Ishikawa (cell line): ENCODE measurements around the gene LEMD1.

Experiments
- CEBPB ChIP-seq: IDR thresholded peaks from 2 replicates; pipeline ENCODE4 v1.6.1; 2012
- CREB1 ChIP-seq: IDR thresholded peaks from 2 replicates; pipeline ENCODE4 v1.6.1; 2012; ENCODE audit warnings: low read depth
- EGR1 ChIP-seq: IDR thresholded peaks from 2 replicates; pipeline ENCODE4 v1.6.1; 2012
- EP300 ChIP-seq: IDR thresholded peaks from 2 replicates; pipeline ENCODE4 v1.6.1; 2012; ENCODE audit warnings: borderline replicate concordance
- FOXM1 ChIP-seq: IDR thresholded peaks from 2 replicates; pipeline ENCODE4 v1.6.1; 2012; ENCODE audit warnings: low read depth, borderline replicate concordance
- NFIC ChIP-seq: IDR thresholded peaks from 2 replicates; pipeline ENCODE4 v1.6.1; 2012
- RAD21 ChIP-seq: IDR thresholded peaks from 2 replicates; pipeline ENCODE4 v1.6.1; 2012; ENCODE audit warnings: low read depth
- TAF1 ChIP-seq: IDR thresholded peaks from 2 replicates; pipeline ENCODE4 v1.6.1; 2012; ENCODE audit warnings: low read depth, mild to moderate bottlenecking
- TCF12 ChIP-seq: IDR thresholded peaks from 2 replicates; pipeline ENCODE4 v1.6.1; 2012; ENCODE audit warnings: low read depth
- TEAD4 ChIP-seq: IDR thresholded peaks from 2 replicates; pipeline ENCODE4 v1.6.1; 2012
- USF1 ChIP-seq: IDR thresholded peaks from 2 replicates; pipeline ENCODE4 v1.6.1; 2012
- YY1 ChIP-seq: IDR thresholded peaks from 2 replicates; pipeline ENCODE4 v1.6.1; 2012; ENCODE audit warnings: low read depth
- ZBTB7A ChIP-seq: IDR thresholded peaks from 2 replicates; pipeline ENCODE4 v1.6.1; 2012; ENCODE audit warnings: low read depth
- TF ChIP-seq, protein P1 (sequence below): IDR thresholded peaks from 2 replicates; pipeline ENCODE4 v1.6.1; 2012
- TF ChIP-seq, protein P2 (sequence below): IDR thresholded peaks from 2 replicates; pipeline ENCODE4 v1.6.1; 2012; ENCODE audit warnings: low read depth, mild to moderate bottlenecking

The LEMD1 gene

DNA sequence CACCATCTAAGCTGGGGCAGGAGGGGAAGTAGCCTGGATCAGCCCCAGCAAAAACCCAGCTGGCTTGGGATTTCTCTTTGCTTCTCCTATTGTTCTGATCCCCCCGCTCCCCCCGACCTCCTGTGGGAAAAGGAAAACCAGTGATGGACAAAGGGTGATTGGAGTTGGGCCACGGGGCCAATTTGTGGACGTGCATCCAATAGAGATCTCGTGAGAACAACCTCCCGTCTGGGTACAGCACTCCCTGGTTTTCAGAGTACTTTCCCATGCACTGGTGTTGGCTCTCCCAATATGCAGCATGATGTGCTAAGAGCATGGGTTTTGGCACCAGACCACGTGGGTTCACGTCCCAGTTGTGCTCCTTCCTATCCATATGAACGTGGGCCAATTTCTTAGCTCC is 25.0 kb upstream of the LEMD1 start:
- TF ChIP-seq FOXM1 (no peak), NFIC (no peak), EGR1 (no peak), CREB1 (no peak), RAD21 (no peak), CEBPB (no peak), TAF1 (no peak), TCF12 (no peak)
- TF ChIP-seq, protein P1, sequence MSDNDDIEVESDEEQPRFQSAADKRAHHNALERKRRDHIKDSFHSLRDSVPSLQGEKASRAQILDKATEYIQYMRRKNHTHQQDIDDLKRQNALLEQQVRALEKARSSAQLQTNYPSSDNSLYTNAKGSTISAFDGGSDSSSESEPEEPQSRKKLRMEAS: peak; percentile 40; the same call in 1 of the 2 replicates

DNA sequence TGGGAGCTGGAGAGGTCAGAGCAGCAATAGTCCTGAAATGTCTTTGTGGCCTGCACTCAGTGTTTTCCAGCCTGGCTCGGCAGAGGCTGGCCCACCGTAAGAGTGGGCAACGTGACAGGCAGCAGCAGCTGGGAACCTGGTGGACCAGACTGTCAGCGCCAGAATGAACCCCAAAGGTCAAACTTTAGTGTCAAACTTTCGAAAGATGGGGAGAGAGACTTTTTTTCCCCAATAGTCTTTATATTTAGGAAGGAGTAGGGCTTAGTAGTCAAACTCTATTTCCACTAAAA is 23.7 kb upstream of the LEMD1 start:
- TF ChIP-seq EGR1 (no peak), CREB1 (no peak), EP300 (no peak), YY1 (no peak), TAF1 (no peak), USF1 (no peak), TCF12 (no peak), NFIC (no peak), ZBTB7A (no peak), CEBPB (no peak), RAD21 (no peak)
- TF ChIP-seq, protein P2, sequence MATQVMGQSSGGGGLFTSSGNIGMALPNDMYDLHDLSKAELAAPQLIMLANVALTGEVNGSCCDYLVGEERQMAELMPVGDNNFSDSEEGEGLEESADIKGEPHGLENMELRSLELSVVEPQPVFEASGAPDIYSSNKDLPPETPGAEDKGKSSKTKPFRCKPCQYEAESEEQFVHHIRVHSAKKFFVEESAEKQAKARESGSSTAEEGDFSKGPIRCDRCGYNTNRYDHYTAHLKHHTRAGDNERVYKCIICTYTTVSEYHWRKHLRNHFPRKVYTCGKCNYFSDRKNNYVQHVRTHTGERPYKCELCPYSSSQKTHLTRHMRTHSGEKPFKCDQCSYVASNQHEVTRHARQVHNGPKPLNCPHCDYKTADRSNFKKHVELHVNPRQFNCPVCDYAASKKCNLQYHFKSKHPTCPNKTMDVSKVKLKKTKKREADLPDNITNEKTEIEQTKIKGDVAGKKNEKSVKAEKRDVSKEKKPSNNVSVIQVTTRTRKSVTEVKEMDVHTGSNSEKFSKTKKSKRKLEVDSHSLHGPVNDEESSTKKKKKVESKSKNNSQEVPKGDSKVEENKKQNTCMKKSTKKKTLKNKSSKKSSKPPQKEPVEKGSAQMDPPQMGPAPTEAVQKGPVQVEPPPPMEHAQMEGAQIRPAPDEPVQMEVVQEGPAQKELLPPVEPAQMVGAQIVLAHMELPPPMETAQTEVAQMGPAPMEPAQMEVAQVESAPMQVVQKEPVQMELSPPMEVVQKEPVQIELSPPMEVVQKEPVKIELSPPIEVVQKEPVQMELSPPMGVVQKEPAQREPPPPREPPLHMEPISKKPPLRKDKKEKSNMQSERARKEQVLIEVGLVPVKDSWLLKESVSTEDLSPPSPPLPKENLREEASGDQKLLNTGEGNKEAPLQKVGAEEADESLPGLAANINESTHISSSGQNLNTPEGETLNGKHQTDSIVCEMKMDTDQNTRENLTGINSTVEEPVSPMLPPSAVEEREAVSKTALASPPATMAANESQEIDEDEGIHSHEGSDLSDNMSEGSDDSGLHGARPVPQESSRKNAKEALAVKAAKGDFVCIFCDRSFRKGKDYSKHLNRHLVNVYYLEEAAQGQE: no peak
- TF ChIP-seq, protein P1: no peak

DNA sequence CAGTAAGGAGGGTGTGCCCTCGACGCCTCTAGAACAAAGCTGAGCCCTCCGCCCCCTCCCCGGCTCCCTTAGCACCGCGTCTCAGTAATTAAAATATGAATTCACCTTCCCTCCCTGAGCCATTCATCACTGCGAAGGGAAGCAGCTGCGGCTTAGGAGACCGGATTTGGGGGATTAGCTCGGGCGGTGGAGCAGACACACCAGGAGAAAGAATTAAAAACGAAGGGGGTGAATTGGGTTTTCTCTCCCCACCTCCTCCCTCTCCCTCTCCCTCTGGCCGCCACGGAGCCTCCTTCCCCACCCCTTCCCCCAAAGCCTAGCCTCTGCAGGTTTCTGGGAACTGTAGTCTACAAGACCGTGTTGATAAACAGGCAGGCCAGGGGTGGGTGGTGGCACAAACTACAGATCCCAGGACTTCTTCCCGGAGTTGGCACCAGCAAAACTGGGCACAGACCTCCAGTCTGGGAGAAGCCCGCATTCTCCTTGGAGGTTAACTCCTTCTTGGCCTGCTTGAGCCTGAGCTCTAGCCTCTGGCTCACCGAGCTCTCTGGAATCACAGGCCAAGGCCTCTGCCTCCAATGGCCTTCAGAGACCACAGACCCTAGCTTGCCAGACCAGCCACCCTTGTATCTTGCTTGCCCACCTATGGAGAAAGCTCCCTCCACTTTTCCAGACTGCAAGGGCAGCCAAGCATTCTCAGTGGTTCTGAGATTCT is 23.2 kb upstream of the LEMD1 start:
- TF ChIP-seq NFIC: peak; percentile 63
- peak; percentile 75 for TF ChIP-seq ZBTB7A
- TF ChIP-seq FOXM1: 0 out of 2 replicates have a peak, but pooled peaks have one; percentile 79
- peak; percentile 93 for TF ChIP-seq EP300
- peak; percentile 95 for TF ChIP-seq TCF12
- TF ChIP-seq USF1: no peak
- no peak for TF ChIP-seq EGR1
- no peak for TF ChIP-seq CEBPB
- TF ChIP-seq, protein P2: no peak
- TF ChIP-seq TAF1: 0 out of 2 replicates have a peak, but pooled peaks have one; percentile 22
- 0 out of 2 replicates have a peak, but pooled peaks have one; percentile 10 for TF ChIP-seq YY1
- no peak; the same call in 1 of the 2 replicates for TF ChIP-seq RAD21
- TF ChIP-seq CREB1: no peak
- TF ChIP-seq, protein P1: no peak
- TF ChIP-seq TEAD4: peak; percentile 28; the same call in 1 of the 2 replicates

DNA sequence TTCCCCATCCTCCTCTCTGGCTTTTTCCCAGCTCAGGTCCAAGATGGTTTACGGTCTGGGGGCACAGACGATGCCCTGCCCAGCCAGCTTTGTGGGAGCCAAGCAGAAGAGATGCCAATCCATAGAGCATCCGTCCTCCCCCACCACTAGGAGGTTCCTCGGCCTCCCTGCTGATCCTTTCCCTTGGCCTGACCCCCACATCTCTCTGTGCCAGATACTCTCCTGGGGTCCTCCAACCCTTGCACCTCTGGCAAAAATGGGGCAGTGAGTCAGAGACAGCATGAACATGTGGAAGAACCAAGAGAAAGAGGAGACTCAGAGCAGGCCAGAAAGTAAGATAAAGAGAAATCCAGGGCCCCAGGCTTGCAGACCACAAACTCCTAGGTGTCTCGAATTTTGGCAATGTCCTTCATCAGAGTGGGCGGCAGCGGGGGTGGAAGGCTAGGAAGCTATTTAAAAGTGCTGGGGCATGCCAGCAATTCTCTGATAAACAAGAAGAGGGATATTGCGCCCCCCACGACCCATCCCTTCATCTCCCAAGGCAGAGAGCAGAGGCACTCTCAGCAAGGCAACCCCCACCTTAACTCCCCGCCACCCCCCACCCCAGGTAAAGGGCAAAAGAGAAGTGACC is 22.6 kb upstream of the LEMD1 start:
- no peak for TF ChIP-seq CREB1
- TF ChIP-seq CEBPB: no peak
- TF ChIP-seq, protein P2: no peak
- TF ChIP-seq EGR1: peak; percentile 59; the same call in 1 of the 2 replicates
- no peak for TF ChIP-seq TCF12
- no peak for TF ChIP-seq NFIC
